Measurements from ENCODE around the gene GATAD2A.
"Not testable (repeated sequence)": the region's sequence is repeated elsewhere in the genome, so short reads cannot be mapped to it uniquely, and the experiment has no call there.

GATAD2A gene

GRCh38 chr19:19445911-19446361, 40.5 kb downstream of the GATAD2A start:
- no peak for DNase-seq (ENCODE audit: low read depth in 1 of 2, low spot score in 1 of 2)

- no peak for DNase-seq (ENCODE audit: low read depth in 1 of 2, low spot score in 1 of 2)
Measured at GRCh38 chr19:19446655-19447437, 41.4 kb downstream of the GATAD2A start.

DNA sequence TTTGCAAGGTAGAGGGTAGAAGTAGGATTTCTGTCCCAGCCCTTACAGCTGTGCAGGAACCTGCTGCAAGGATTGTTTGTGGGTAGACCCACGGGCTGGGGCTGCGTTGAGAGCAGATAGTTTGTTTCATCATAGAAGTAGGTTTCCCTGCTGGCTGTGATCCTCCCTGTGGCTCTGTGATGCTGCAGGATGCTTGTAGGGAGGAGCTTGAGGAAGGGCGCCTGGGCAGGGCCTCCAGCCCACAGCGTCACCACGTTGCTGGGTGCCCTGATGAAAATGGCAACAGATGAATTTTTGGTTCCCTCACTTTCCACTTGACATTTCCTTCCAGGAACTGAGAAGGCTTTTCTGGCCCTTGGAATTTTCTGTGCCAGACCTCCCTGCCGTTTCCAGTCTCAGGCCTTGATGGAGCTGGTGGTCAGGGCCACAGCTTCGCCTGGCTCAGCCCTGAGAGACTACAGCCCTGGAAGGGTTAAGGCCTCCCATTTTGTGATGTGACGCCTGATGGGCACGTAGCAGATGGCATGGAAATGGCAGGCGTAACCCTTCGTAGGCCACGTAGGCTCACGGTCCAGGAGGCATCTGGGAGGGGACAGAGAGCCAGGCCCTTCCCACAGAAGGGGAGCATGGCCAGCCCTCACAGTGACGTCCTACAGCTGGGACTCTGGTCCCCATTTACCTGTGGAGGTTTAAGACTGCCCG, 42.2 kb downstream of the GATAD2A start:
- DNase-seq (ENCODE audit: low read depth in 1 of 2, low spot score in 1 of 2), result peak in 1 of 2 donors; percentile 8

DNA sequence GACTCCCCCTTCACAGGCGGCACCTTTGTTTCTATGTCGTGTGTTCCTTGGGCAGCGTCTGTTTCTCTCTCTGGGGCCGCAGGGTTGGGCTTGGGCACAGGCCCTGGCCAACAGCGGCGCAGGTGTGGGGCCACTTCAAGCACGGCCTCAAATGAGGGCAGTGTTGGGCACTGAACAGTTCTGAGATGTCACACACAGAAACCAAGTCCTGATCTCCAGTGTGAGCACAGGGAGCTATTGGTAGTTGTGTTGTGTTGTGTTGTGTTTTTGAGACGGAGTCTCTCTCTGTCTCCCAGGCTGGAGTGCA, 42.7 kb downstream of the GATAD2A start:
- no peak for DNase-seq (ENCODE audit: low read depth in 1 of 2, low spot score in 1 of 2)

- no peak for DNase-seq (ENCODE audit: low read depth in 1 of 2, low spot score in 1 of 2)
Measured at GRCh38 chr19:19451429-19452242, 46.2 kb downstream of the GATAD2A start.

DNA sequence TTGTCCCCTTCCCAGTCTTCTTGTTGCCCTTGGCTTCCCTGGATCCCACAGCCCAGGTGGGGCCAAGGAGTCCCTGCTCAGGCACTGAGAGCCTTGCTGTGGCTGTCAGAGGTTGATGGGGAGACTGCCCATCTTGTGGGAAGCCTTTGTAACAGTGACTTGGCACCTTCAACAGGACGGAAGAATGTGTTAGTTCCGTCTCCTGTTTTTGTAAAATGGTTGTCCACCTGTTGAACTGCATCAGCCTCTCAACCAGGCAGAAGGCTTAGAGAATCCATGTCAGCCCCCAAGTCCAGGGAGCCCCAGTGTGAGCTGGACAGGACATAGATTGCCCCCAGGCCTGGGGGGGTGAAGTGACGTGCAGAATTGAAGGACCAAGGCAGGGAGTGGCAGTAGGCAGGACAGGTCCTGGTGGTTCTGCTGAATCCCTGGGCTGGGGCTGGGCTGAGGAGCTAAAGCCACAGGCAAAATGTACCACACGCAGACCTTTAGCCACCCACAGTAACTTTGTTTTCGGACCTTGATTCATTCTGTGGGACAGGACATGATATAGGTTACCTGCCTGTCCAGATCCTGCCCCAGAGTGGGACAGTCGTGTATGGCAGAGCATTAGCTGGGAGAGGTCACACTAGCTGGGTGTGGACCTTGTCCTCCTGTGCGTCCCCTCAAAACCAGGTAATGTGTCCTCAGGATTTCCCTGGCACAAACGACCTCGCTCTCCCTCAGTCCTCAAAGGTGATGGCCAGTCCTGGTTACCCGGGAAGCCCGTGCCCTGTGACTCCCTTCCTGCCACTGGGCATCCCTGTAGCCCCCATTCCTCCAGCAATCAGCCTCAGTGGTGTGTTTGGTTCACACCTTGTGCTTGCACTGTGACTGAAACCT, 47.0 kb downstream of the GATAD2A start:
- DNase-seq (ENCODE audit: low read depth in 1 of 2, low spot score in 1 of 2), result no peak

- no peak for DNase-seq (ENCODE audit: low read depth in 1 of 2, low spot score in 1 of 2)
Measured at GRCh38 chr19:19453125-19453454, 47.6 kb downstream of the GATAD2A start.

DNA sequence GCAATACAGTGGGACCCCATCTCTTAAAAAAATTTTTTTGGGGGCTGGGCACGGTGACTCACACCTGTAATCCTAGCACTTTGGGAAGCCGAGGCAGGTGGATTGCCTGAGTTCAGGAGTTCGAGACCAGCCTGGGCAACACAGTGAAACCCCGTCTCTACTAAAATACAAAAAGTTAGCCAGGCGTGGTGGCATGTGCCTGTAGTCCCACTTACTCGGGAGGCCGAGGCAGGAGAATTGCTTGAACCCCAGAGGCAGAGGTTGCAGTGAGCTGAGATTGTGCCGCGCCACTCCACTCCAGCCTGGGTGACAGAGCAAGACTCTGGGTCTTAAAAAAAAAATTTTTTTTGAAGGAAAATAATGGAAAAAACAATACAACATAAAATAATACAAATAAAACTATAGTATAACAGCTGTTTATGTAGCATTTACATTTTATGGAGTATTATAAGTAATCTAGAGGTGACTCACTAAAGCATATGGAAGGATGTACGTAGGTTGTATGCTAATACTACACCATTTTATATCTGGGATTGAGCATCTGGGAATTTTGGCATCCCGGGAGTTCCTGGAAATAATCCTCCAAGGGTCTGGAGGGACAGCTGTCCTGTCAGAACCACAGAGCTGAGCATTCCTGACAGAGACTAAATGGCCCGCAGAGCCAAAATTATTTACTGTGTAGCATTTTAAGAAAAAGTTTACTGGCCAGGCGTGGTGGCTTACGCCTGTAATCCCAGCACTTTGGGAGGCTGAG, 49.9 kb downstream of the GATAD2A start:
- DNase-seq (ENCODE audit: low read depth in 1 of 2, low spot score in 1 of 2), result not testable (repeated sequence)

DNA sequence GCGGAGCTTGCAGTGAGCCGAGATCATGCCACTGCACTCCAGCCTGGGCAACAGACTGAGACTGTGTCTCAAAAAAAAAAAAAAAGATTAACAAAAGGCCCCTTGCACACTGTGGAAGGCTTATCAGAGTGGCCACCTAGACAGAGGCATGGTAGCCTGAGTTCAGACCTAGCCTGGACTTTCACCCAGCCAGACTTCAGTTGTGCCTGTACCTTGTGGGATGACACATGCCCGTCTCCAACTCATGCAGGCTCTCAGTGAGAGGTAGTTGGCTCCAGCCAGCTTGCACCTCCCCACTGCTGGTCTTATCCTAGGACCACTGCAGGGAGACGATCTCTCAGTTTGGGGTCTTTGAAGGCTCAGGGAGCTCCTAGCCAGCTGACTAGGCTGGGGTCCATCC, 52.2 kb downstream of the GATAD2A start:
- no peak for DNase-seq (ENCODE audit: low read depth in 1 of 2, low spot score in 1 of 2)

DNA sequence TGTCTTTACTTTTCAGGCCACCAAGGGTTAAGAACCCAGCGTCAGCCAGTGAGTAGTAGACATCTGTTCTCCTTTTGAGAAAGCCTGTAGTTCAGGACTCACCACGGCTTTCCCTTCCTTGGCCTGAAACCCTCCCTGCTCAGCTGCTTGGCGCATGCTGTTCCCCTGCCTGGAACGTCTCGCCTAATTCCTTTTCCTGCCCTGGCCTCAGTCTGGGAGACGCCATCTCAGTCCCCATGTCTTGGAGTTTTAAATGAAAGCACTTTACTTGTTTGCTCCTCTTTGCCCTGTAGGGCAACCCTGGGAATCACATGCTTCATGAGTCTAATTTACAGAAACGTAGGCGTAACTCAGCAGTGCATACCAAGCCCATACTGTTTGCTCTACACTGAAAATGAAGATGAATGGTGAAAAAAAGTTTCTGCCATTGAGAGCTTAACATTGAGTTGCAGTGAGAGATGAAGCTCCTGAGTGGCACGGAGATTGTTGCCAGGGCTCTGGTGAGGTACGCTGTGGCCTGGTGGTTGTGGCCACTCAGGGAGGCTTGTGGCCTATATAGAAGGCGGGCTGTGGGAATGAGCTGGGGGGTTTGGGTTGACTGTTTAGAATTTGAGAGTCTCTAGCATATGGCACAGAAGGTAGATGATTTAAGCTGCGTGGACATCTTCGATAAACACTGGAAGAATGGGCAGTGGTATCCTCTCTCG, 52.8 kb downstream of the GATAD2A start:
- DNase-seq (ENCODE audit: low read depth in 1 of 2, low spot score in 1 of 2), result no peak

GRCh38 chr19:19459073-19459472, 53.6 kb downstream of the GATAD2A start:
- no peak for DNase-seq (ENCODE audit: low read depth in 1 of 2, low spot score in 1 of 2)

GRCh38 chr19:19459707-19460251, 54.3 kb downstream of the GATAD2A start:
- peak; percentile 26 to 34 for DNase-seq (ENCODE audit: low read depth in 1 of 2, low spot score in 1 of 2)

- DNase-seq (ENCODE audit: low read depth in 1 of 2, low spot score in 1 of 2), result no peak
Measured at GRCh38 chr19:19460258-19460731, 54.8 kb downstream of the GATAD2A start.

- peak; percentile 27 to 38 for DNase-seq (ENCODE audit: low read depth in 1 of 2, low spot score in 1 of 2)
Measured at GRCh38 chr19:19460761-19461265, 55.3 kb downstream of the GATAD2A start.

DNA sequence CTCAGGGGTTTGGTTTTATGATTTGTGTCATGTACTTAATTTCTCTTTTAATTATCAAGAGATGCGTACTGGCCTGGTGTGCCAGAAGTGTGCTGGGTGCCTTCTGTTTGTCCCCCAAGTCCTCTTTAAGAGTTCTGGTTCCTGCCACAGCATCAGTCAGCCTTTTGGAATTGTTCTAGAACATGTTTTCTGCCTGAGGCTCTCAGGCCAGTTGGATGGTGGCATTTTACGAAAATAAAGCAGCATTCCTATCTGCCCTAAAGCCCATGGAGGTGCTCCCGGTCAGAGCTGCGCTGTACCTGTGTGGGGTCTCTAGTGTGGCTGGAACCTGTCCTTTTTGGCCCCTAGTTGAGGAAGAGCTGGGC, 55.8 kb downstream of the GATAD2A start:
- no peak for DNase-seq (ENCODE audit: low read depth in 1 of 2, low spot score in 1 of 2)

DNA sequence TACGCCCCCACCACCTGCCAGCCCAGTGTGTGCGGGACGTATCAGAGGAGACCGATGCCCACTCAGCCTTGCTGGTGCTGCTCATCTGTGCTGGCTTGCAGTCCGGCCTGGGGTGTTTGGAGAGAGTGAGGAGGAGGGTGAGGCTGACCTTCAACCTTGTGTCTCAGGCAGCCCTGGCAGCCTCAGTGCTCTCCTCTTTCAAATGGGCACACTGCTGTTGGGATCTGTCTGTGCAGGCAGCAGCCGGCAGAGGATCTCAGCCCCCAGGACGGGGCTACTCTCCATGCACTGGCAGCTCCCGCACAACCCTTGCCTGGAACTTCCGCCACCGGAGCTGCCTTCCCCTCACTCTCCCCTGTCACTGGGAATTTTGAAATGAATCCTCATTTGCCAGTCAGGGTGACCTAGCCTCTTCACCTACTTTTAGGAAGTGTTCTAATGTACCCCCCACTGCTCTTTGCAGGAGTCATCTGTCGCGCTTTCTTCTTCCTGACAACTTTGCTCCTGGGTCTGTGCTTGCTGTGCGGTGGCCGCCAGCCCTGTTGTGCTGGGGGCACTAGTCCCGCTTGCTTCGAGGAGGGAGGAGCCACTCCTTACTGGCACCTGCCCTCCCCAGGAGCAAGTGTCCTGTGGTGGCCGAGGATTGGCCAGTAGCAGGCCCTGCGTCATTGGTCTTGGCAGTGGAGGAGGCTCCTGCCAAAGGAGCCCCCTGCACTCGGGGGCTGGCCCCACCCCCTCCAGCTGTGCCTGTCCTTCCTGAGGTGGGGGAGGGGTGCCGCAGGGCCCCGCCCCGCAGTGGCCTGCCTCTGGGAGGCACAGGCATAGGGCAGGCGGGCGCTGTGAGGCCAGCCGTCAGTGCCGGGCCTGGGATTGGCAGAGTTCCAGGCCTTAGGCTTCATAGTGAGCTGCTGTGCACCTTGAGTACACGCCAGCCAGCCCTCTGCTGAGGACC, 56.5 kb downstream of the GATAD2A start:
- DNase-seq (ENCODE audit: low read depth in 1 of 2, low spot score in 1 of 2), result no peak

GRCh38 chr19:19463348-19464117, 58.1 kb downstream of the GATAD2A start:
- no peak for DNase-seq (ENCODE audit: low read depth in 1 of 2, low spot score in 1 of 2)

Measured in stimulated activated CD4-positive, alpha-beta T cell treated with anti-CD3 and anti-CD28 coated beads, Interleukin-15, amount 100 ng/mL, for 1 hour (primary cell).